ENCODE results near the gene PMPCA. TPM values are rescaled to one million over a fixed set of nuclear protein-coding genes. Genes with fewer than 3 reads are reported as not detected.

Gene PMPCA
- total and polyA plus RNA-seq, 2 of the 13 experiments (the other 11 are each of a cell fraction or from before 2014, with no cell fraction given), result 70.2 to 88.4 TPM

- intact Hi-C loops (cut with micrococcal nuclease; ENCODE audit: unreplicated experiment) (no loop called here), in situ Hi-C loops (cut with HindIII; ENCODE audit: extremely low pct_ligation_motif_present, low pct_unique_long_range_greater_than_20kb) (no loop called here)
- H3K27me3 ChIP-seq (ENCODE audit: control insufficient read depth in 1 of 2, insufficient read depth in 2 of 2, low read length in 2 of 2), result no peaks in the 10 kb centered on the region
- POLR2A ChIA-PET, result interaction anchor here (2.8 kb wide), 1 partner anchor 16 kb away, joined by 73 read pairs; no protein-coding TSS in a partner anchor
- 96% methylated on average over 23 of the region's 43 CpGs for WGBS (ENCODE audit: low lambda C conversion rate)
- DNase-seq (ENCODE audit: low spot score), result no peak
- no peak overlapping the region for H3K4me2 ChIP-seq (ENCODE audit: low read depth, low read length)
- H2AFZ ChIP-seq (ENCODE audit: low read length), result no peak overlapping the region
- no peak overlapping the region for H3K9ac ChIP-seq (ENCODE audit: insufficient read depth, low read depth, low read length)
- no peaks in the 10 kb centered on the region for H3K79me2 ChIP-seq (ENCODE audit: insufficient read depth, low read length)
- H3K36me3 ChIP-seq (replicated peaks in 1 of 2; ENCODE audit: control insufficient read depth in 1 of 2, insufficient read depth in 2 of 2, low read length in 2 of 2), result no peaks in the 10 kb centered on the region
- no TSS peak for BruUV-seq (replicated peaks)
- ATAC-seq, result no peak
- H3K4me1 ChIP-seq (ENCODE audit: insufficient read depth, low read length), result peaks cover 24% of the 10 kb centered on the region
- no peak for FAIRE-seq
- no peak overlapping the region for H3K27ac ChIP-seq (ENCODE audit: extremely low read length, insufficient read depth, low read length)
- no peak for TF ChIP-seq AFF4 (CRISPR knock-in tag; IDR thresholded peaks at IDR 0.05)
- TF ChIP-seq ZNF629 (CRISPR knock-in tag; conservative IDR thresholded peaks at IDR 0.05), result no peak
- TF ChIP-seq NR2F6 (IDR thresholded peaks at IDR 0.05), result no peak
- no peak for TF ChIP-seq NR2F6 (CRISPR knock-in tag; IDR thresholded peaks at IDR 0.05)
- TF ChIP-seq ZNF17 (CRISPR knock-in tag; IDR thresholded peaks at IDR 0.05), result no peak
- no peak for TF ChIP-seq HOMEZ (CRISPR knock-in tag; IDR thresholded peaks at IDR 0.05; ENCODE audit: low read depth)
- TF ChIP-seq ZFY (CRISPR knock-in tag; IDR thresholded peaks at IDR 0.05), result no peak
- no peak for TF ChIP-seq JARID2 (CRISPR knock-in tag; IDR thresholded peaks at IDR 0.05; ENCODE audit: insufficient replicate concordance)
- no peak for TF ChIP-seq IKZF5 (CRISPR knock-in tag; IDR thresholded peaks at IDR 0.05)
- no peaks in the 10 kb centered on the region for H4K20me1 ChIP-seq (ENCODE audit: insufficient read depth, low read length)
- no peaks in the 10 kb centered on the region for H3K9me3 ChIP-seq (ENCODE audit: low read length)
- no peak overlapping the region for H3K4me3 ChIP-seq (replicated peaks in 1 of 3; ENCODE audit: insufficient read depth in 1 of 3, low read depth in 2 of 3, low read length in 3 of 3)
- CTCF ChIA-PET (ENCODE audit: low intra/inter-chr PET ratio, low total read pairs), result no interaction called here
Observed at GRCh38 chr9:136361047-136361753, 49.3 kb upstream of the PMPCA start.

Measured in HepG2 (cell line).